ENCODE data around the gene EIF4B. TPM values are rescaled to one million over a fixed set of nuclear protein-coding genes. Genes with fewer than 3 reads are reported as not detected.
"Not testable (repeated sequence)": the region's sequence is repeated elsewhere in the genome, so short reads cannot be mapped to it uniquely, and the experiment has no call there.

The EIF4B gene
- total RNA-seq, 4 donors from 2014 or later = 667 to 821 (median 740) TPM

DNA sequence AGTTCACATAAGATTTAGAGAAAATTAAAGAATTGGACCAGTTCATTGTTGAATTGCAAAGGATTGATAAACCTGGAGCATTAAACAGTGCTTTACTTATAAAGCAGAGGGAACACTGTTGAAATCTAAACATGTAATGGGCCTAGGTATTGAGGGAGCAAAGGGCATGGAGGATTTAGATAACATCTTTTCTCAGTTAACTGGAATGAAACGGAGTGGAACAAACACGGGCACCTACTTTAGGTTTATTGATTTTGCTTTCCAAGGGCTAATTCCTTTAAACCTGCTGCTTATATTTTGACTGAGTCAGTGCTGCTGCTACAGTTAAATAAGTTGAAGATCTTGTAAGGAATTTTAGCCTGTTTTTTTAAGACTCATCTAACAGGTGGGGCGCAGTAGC, 5.6 kb downstream of the EIF4B start:
- Histone ChIP-seq H3K27me3 (no peaks in the 10 kb centered on the region), H3K36me3 (peaks cover 0 to 19% of the 10 kb centered on the region in 2 donors)

GRCh38 chr12:53012928-53013327, 6.7 kb downstream of the EIF4B start:
- DNase-seq (no peak), ATAC-seq (no peak)
- Histone ChIP-seq H3K36me3 (peaks cover 0 to 30% of the 10 kb centered on the region in 2 donors), H3K4me3 (no peak overlapping the region), H3K27ac (no peak overlapping the region), H3K4me1 (peaks cover 30 to 39% of the 10 kb centered on the region in 2 donors), H3K27me3 (no peaks in the 10 kb centered on the region), H3K9me3 (no peaks in the 10 kb centered on the region)
- in situ Hi-C loops (cut with MboI; ENCODE audit: low sequenced_read_pairs in 4 of 4) = no loop called here
- intact Hi-C loops (cut with DNase I; ENCODE audit: low total_unique reads) = no loop called here
- no peak for TF ChIP-seq POLR2A (IDR thresholded peaks at IDR 0.05)
- TF ChIP-seq, protein P1, sequence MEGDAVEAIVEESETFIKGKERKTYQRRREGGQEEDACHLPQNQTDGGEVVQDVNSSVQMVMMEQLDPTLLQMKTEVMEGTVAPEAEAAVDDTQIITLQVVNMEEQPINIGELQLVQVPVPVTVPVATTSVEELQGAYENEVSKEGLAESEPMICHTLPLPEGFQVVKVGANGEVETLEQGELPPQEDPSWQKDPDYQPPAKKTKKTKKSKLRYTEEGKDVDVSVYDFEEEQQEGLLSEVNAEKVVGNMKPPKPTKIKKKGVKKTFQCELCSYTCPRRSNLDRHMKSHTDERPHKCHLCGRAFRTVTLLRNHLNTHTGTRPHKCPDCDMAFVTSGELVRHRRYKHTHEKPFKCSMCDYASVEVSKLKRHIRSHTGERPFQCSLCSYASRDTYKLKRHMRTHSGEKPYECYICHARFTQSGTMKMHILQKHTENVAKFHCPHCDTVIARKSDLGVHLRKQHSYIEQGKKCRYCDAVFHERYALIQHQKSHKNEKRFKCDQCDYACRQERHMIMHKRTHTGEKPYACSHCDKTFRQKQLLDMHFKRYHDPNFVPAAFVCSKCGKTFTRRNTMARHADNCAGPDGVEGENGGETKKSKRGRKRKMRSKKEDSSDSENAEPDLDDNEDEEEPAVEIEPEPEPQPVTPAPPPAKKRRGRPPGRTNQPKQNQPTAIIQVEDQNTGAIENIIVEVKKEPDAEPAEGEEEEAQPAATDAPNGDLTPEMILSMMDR (IDR thresholded peaks at IDR 0.05 in 4 of 5, conservative IDR thresholded peaks at IDR 0.05 in 1 of 5) = no peak

More for the DNA sequence above, 5.6 kb downstream of the EIF4B start:
- DNase-seq = no peak
- intact Hi-C loops (cut with DNase I; ENCODE audit: low total_unique reads) = no loop called here
- no peak overlapping the region for H3K27ac ChIP-seq
- TF ChIP-seq, protein P1 (IDR thresholded peaks at IDR 0.05 in 4 of 5, conservative IDR thresholded peaks at IDR 0.05 in 1 of 5) = no peak
- TF ChIP-seq POLR2A (IDR thresholded peaks at IDR 0.05) = no peak
- no peaks in the 10 kb centered on the region for H3K9me3 ChIP-seq
- no peak overlapping the region for H3K4me3 ChIP-seq
- in situ Hi-C loops (cut with MboI; ENCODE audit: low sequenced_read_pairs in 4 of 4) = no loop called here
- no peak for ATAC-seq
- H3K4me1 ChIP-seq = peaks cover 40 to 48% of the 10 kb centered on the region in 2 donors

- Histone ChIP-seq H3K27me3 (no peaks in the 10 kb centered on the region), H3K4me3 (no peak overlapping the region), H3K4me1 (peaks cover 12 to 22% of the 10 kb centered on the region in 2 donors), H3K27ac (no peak overlapping the region), H3K9me3 (no peaks in the 10 kb centered on the region), H3K36me3 (peaks cover 0 to 37% of the 10 kb centered on the region in 2 donors)
- TF ChIP-seq POLR2A (IDR thresholded peaks at IDR 0.05) = no peak
- TF ChIP-seq, protein P1 (IDR thresholded peaks at IDR 0.05 in 4 of 5, conservative IDR thresholded peaks at IDR 0.05 in 1 of 5) = no peak
- no peak for DNase-seq
- in situ Hi-C loops (cut with MboI; ENCODE audit: low sequenced_read_pairs in 4 of 4) (no loop called here), intact Hi-C loops (cut with DNase I; ENCODE audit: low total_unique reads) (no loop called here)
- ATAC-seq = no peak
Observed at GRCh38 chr12:53014709-53015108, 8.5 kb downstream of the EIF4B start.

DNA sequence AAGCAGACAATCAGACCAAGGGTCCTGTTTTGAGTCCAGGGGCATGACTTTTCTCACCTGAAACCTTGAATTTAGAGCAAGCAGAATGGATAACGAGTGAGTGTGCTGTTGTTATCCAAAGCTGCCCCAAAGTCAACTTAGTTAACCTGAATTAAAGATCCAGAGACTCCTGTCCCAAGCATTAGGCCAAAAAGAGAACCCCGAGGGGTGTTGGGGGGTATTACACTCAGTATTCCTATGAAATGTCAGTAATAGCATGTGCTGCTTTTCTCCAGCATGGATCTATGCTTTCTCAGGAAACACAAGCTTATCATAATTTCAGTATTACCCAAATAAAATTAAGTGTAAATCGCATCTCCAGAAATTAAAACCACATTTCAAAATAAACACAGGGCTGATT, 19.0 kb downstream of the EIF4B start:
- TF ChIP-seq, protein P1 (IDR thresholded peaks at IDR 0.05 in 4 of 5, conservative IDR thresholded peaks at IDR 0.05 in 1 of 5) = no peak
- no peak for TF ChIP-seq POLR2A (IDR thresholded peaks at IDR 0.05)
- intact Hi-C loops (cut with DNase I; ENCODE audit: low total_unique reads) (no loop called here), in situ Hi-C loops (cut with MboI; ENCODE audit: low sequenced_read_pairs in 4 of 4) (no loop called here)
- Histone ChIP-seq H3K4me1 (no peaks in the 10 kb centered on the region), H3K27me3 (no peaks in the 10 kb centered on the region), H3K27ac (no peak overlapping the region), H3K36me3 (peaks cover 2 to 92% of the 10 kb centered on the region in 2 donors), H3K9me3 (no peaks in the 10 kb centered on the region), H3K4me3 (no peak overlapping the region)
- ATAC-seq = no peak
- no peak for DNase-seq

GRCh38 chr12:53027014-53027413, 20.8 kb downstream of the EIF4B start:
- intact Hi-C loops (cut with DNase I; ENCODE audit: low total_unique reads); H3K27ac ChIP-seq; H3K27me3 ChIP-seq; H3K9me3 ChIP-seq; H3K4me3 ChIP-seq; DNase-seq; H3K4me1 ChIP-seq; ATAC-seq; in situ Hi-C loops (cut with MboI; ENCODE audit: low sequenced_read_pairs in 4 of 4): not testable (repeated sequence)
- H3K36me3 ChIP-seq = peaks cover 2 to 92% of the 10 kb centered on the region in 2 donors

All from gastrocnemius medialis (tissue), 4 donors.